HG03175 (cell line): ENCODE results near the gene COA8.

Experiments
- ATAC-seq: cut with Tn5 transposase; IDR thresholded peaks from one replicate; pipeline ENCODE4 v1.9.1; 2021; ENCODE audit warnings: mild to moderate bottlenecking, moderate library complexity; ENCODE audit not compliant: unreplicated experiment

COA8 gene

DNA sequence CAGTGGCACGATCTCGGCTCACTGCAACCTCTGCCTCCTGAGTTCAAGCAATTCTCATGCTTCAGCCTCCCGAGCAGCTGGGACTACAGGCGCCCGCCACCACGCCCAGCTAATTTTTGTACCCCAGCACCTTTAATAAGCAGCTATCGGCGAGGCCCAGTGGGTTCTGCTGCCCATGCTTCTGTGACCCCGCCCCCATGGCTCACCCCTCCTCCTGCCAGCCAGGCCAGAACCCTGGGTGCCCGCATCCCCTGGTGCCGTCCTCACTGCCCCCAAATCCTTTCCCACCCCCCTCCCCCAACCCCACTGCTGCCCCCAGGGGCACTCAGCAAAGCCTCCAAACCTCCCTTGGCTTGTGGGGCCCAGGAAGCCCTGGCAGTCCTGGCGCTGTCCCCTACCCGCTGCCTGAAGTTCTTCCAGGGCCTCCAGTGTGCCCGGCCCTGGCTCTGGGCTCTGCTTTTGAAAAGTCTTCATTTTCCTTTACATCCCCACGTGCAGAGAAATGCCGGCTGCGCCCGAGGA lies 14.8 kb upstream of the COA8 start:
- no peak for ATAC-seq

DNA sequence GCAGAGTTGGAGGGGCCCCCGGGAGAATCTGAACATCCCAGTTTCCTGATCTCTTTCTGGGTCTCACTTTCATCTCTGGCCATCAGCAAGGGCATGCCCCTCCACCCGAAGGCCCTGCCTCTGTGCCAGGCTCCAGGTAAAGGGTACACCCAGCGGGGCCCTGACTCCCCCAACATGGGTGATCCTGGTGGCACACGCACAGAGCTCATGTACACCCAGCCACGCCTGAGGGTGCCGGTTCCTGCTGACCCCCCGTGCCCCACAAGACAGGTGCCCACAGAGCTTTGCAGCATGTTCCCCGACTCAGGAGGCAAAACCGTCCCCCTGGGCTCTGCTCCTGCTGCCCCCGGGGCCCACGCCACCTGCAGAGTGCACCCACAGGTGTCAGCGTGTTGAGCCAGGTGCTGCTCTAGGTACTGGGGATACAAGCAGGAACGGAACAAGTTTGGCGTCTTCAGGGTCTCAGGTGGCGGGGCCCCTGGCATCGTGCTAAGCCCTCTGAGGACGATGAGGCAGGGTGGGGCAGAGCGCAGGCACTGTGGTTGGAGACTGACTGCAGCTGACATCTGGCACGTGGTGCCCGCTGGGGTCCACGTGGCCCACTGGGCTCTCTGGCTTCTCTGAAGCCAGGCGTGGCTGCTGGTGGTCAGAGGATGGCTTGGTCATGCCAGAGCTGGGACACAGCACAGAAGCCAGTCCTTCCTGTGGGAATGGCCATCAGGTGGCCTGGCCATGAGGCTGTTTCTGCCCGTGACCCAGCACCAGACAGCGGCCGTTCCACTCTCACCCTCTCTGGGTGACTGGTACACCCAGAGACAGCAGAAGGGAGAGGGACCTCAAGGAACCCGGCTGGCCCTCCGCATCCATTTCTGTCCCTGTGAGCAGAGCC lies 14.1 kb upstream of the COA8 start:
- ATAC-seq: no peak

- no peak for ATAC-seq
These were observed 13.1 kb upstream of the COA8 start for GRCh38 chr14:103549361-103550311.

GRCh38 chr14:103550451-103551337 lies 12.1 kb upstream of the COA8 start:
- ATAC-seq: no peak

- ATAC-seq: no peak
These were observed 11.4 kb upstream of the COA8 start for GRCh38 chr14:103551338-103551762.

DNA sequence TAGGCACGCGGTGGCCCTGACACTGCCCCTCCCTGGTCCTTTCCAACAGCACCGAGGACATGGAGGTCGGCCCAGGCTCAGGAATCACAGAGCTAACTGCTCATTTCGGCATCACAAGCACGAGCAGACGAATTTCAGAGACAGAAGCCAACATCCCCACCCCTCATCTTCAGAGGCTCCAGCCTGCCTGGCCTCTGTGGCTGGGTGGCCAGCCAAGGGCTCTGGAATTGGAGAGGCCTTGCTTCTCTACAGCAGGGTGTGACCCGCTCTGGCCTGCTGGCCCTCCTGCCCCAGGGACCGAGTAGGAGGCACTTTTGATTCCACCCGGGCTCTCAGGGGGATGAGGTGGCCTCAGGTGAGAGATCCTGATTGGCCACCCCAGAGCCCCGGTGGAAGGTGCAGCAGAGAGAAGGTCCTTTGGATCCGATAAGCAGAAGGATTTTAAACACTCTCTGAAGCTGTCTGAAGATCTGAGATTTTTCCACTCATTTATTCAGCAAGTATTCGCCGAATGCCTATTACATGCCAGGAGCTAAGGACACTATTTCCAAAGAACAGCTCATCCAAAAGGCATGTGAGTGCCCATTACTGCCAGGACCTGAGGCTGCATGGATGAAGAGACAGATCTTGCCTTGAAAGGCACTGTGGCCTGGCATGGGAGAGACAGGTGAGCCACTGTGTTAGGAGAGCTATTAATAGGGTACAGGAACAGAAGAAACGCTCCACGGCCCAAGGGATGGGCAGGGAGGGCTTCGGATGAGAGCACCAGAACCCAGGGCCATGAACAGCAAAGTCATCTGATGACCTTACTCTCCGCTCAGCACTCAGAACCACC lies 10.5 kb upstream of the COA8 start:
- no peak for ATAC-seq

GRCh38 chr14:103552846-103553210 lies 9.9 kb upstream of the COA8 start:
- ATAC-seq: no peak

GRCh38 chr14:103555559-103556337 lies 7.0 kb upstream of the COA8 start:
- ATAC-seq: no peak

- no peak for ATAC-seq
These were observed 5.6 kb upstream of the COA8 start for GRCh38 chr14:103556946-103557758.

DNA sequence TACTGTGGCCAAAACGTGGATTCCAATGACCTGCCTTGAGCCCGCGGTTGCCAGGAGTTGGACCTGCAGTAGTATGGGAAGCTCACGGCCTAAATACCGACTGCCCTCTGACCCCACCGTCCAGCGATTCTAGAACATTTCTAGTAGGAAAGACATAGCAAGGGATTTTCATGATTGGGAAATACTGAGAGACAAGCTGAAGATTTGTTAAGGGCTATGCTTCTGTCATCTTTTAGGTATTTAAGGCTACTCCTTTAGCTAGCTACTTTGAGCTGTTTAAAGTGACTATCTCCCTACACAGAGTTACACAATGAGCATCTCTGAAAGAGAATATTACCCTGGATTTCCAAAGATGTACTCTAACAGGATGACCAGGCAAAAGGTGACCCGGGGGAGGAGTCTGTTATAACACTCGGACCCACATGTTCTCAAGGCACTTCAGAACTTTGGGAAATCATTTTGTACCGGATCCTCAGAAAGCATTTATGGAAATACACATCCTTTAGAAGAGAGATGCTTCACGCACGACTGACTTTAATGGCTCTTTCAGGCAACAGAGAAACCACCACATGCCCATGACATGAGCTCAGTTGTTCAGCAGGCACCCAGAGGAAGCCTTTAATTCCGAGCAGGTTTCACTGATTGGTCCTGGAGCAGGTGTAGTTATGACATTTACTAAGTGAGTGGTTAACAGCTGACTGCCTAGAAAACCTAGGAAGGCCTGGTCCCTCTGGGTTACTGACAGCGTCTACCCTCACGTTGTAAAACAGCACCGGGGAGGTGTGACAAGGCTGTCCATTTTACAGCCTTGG lies 4.5 kb upstream of the COA8 start:
- no peak for ATAC-seq

- ATAC-seq: no peak
These were observed 3.0 kb upstream of the COA8 start for GRCh38 chr14:103559766-103560165.

DNA sequence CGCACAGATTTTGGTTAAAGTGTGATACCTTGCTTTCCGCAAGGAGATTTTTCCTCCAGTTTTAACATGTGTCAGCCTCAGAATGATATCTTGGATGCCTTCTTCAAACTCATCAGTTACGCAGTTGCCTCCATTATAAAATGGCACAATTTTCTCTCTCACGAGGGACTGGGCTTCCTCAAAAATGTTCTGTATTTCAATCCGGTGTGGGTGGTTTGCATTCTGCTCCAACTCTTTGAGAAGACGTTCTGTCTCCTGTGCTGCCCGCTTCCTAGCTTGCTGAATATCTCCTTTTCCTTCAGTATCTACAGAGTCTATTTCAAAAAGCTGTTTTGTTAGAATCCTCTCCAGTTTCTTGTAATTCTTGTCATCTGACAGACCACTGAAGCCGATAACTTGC lies 2.1 kb upstream of the COA8 start:
- ATAC-seq: no peak

DNA sequence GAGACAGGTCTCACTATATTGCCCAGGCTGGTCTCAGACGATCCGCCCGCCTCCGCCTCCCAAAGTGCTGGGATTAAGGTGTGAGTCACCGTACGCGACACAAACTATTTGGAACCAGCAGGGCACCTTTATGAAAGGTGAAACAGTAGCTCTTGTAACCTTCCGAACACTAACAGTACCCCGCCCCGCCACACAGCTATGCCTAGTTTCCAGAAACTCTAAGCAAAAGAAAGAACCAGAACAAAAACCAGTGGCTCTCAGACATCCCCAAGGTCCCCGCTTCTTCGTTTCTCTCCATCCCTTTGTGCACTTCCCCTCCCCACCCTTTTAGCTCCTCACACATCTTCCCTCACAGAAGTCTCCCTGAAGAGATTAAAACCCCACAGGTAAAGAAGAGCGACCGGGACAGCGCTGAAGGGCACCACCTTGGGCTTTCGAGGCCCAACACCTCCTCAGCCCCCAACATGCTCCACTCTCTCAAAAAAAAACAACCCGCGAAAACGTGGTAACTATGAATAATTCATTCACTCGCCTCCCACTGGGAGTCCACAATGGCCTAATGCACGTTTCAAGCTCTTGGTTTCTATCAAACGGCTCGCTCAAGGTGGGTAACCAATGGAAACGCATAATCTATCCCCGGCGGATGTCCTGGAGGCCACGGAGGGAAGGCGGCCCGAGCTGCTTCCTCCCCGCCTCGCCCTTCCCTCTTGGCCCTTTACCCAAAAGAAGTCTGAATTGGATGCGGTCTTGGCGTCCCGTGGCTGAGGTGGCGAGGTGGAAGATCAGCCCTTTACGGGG lies 1.2 kb upstream of the COA8 start:
- ATAC-seq: peak; percentile 28

- no peak for ATAC-seq
These were observed 656 bp upstream of the COA8 start for GRCh38 chr14:103562179-103562428.

GRCh38 chr14:103563226-103563620 lies 463 bp downstream of the COA8 start:
- ATAC-seq: no peak

- no peak for ATAC-seq
These were observed 1.2 kb downstream of the COA8 start for GRCh38 chr14:103563844-103564505.
